NCI-H345 (cell line): ENCODE data around the gene IL18RAP.

Source experiments
- DNase-seq: peaks from one replicate; lab custom pipeline; 2025; lab: John Stamatoyannopoulos, UW

IL18RAP gene

DNA sequence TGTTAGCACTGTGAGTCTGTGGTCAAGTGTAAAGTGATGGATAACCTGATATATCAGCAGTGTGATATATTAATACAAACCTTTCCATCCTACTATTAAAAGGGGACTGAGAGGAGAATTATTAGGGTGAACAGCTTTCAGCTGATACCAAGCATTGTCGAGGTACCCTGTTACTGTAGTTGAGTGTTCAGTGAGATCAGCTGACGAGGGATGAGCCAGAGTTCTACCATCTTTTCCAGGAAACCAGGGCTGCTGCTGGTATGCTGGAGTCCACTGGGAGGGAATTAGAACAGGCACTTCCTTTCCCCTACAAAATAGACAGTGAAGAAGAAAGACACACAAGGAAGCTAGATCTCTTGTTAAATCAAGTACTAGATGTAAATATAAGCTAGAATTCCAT is 408 bp downstream of the IL18RAP start:
- no peak for DNase-seq

DNA sequence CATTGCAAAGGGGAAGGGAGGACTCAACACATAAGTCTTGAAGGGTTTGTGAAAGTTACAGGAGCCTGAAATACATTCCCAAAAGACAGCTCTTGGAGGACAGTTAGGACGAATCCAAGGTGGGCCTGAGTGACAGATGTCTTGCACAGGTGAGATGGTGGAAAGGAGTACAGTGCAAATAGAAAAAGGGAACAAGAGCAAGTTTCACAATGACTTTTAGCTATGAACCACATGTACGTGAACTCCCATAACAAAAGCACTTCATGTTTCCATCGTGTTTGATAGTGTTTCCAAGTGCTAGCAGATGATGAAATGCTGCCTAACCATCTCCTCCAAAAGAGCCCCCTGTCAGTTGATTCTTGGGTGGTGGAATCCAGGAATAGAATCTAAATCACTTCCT is 1.8 kb downstream of the IL18RAP start:
- no peak for DNase-seq

DNA sequence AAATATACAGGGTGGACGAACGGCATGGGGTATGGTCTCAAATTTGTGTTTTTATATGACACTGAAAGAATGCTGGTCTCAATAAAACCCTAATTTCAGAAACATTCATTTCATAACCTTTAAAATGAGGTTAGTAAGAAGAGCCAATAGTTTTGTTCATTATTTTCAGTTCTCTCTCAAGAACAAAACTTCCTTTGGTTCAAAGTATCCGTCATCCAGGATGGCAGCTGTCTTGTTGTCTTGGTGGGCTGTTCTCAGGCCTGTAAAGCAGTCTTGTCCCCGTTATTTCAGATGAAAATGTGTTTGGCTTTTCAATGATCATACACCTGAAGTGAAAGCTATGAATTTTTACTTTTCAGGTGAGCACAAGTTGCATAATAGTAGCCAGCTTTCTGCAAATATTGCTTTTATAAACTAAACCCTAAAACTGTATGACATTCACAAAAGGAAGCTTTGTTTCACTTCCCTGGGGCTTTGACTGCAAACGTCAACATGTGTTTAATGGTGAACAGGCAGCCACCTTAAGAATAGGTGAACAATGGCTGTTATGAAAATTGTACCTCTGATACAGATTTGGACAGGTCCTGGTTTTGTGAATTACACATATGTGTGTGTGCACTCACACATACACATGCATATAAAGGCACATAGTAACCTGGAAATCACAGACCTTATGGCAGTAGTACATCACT is 2.6 kb downstream of the IL18RAP start:
- DNase-seq, result no peak

DNA sequence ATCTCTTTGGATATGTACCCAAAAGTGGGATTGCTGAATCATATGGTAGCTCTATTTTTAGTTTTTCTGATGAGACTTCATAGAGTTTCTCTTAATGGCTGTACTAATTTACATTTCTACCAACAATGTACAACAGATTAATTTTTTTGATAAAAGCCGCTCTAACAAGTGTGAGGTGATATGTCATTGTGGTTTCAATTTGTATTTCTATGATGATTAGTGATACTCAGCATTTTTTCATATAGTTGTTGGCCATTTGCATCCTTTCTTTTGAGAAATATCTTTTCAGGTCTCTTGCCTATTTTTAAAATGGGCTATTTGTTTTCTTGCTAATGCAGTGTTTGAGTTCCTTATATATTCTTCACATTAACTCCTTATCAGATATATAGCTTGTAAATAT is 4.3 kb downstream of the IL18RAP start:
- no peak for DNase-seq

DNA sequence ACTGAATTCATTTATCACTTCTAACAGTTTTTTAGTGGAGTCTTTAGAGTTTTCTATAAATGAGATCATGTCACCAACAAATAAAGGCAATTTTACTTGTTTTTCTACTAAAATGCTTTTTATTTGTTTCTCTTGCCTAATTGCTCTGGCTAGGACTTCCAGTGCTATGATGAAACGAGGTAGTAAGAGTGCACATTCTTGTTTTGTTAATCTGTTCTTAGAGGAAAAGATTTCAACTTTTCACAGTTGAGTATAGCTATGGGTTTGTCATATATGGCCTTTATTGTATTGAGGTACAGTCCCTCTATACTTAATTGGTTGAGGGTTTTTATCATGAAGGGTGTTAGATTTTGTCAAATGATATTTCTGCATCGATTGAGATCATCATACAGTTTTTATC is 5.6 kb downstream of the IL18RAP start:
- DNase-seq, result no peak

DNA sequence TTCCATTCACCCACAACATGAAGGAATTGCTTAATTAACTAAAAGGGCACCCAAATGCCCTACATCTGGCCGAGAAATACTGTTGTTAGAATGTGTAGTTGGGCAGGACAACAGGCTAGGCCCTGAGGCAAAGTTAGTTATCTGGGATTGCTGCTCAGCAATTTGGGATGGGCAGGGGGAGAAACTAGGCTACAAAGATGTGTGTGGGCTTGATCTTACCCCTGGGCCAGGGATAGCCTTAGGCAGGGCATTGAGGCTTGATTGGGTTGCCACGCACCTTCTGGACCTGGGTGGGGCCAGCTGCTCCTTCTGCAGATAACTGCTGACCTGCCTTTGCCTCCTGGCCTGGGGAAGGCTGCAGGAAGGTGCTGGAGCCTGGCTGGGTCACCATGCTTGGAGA is 9.4 kb downstream of the IL18RAP start:
- DNase-seq, result no peak

DNA sequence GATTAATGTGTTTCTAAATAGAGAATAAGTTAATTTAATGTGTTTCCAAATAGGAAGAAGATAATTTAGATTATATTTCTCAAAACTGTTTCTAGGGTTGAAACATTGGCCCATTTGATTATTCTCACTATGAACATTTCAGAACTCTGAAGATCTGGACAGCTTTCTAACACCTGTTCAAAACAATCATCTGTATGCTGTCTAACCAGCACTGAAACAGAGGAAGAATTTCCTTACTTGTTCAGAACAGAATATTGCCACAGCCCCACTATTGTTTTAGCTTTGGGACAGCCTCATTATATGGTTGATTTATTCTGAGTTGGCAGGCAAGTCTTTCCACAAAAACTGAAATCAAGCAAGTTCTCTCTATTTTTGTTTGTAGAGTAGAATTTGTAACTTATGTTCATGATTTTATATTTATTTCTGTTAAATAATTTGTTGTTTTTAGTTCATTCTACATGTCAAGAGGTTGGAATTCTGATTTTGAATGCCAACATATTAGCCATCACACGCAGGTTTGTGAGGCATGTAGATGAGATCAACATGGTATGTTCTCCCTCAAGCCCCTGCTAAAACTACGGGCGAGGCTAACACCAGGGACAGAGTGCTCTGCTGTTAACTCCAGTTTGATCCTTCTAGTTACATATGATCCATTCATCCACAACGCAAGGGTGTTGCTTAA is 11.2 kb downstream of the IL18RAP start:
- no peak for DNase-seq

DNA sequence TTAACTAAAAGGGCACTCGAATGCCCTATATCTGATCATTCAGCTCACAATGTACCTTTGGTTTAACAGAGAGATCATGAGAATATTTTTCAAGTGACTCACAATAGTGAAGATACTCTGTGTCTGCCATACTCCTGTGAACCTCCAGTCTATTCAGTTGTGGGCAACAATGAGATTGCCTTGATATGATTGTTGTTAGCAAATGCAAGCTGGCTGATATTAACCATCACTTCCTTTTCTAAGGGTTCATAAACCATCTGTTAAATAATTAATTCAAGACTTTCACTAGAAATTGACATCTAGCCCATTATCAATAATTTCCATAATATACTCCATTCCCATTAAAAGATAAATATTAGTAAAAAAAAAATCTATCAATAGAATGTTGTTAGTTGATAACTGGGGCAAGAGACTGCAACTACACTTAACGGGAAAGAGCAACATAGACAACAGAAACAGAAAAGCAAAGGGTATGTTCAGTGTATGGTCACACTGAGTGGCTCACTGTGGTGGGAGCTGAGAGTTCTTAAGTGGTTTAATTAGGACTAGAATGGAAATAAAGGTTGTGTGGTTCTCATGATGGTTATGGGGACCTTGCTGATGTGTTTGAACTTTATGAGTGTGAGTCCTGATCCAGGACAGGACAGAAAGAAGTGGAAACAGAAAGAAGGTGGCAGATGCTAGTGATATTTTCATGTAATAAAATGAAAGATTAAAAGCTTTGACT is 11.9 kb downstream of the IL18RAP start:
- no peak for DNase-seq

DNA sequence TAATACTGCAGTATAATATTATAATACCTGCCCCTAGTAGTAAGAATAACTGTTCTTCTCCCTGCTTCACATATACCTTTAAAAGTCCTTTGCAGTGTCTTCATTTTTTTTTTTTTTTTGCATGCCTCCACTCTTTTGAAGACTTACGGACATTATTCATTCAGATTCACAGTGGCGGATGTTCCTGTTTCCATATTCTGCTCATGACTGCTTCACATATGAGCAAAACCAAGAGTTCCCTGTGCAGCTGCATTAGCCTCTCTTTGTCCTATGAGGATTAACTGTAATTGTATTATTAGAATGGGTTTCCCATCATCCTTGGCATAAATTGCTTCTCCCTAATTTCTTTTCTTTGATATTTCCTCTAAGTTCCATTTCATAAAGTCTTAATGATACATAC is 12.8 kb downstream of the IL18RAP start:
- no peak for DNase-seq

DNA sequence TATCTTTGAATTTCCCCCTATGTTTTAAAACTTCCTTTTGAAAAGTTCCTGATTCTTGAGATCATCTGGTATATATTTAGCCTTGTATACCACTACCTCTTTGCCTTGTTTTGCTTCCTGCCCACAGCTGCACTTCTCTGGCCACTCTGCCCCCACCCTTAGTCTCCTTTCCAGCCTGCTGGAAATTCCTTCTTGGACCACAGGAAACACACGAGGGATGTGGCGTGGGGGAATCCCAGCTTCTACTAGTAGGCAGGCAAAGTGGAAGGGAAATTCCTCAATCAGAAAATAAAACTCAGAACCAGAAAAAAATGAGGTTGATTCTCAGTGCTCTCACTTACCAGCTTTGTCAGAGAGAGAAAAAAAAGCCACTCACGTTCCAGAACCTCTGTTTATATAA is 13.4 kb downstream of the IL18RAP start:
- no peak for DNase-seq

DNA sequence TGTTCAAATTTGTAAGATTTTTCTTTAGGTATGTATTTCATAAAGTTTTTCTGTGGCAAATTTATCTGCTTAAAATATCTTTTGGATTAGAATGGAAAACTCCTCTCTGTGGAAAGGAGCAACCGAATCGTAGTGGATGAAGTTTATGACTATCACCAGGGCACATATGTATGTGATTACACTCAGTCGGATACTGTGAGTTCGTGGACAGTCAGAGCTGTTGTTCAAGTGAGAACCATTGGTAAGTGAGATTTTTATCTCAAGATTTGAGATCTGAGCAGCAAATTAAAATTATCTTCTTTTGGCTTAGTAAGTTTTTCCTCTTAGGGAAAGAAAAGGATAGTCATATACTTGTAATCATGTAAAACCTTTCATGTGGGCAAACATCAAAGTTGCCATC is 14.2 kb downstream of the IL18RAP start:
- no peak for DNase-seq

DNA sequence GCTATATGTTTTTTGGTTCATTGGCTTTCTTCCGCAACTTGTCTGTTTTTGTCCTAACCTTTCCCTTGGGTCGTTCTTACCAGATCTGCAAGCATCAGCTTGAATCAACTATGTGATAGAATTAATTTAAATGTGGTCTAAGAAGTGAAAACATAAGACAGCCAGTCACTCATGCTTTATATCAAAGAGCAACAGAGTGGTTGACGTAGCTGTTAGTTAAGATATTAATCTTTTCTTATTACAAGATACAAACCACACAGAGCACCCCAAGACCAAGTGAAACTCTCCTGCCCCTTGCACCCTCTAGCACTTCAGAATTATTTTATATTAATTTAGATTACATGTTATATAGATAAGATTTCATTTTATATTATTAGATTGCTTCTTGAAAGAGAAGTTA is 15.2 kb downstream of the IL18RAP start:
- DNase-seq, result no peak

DNA sequence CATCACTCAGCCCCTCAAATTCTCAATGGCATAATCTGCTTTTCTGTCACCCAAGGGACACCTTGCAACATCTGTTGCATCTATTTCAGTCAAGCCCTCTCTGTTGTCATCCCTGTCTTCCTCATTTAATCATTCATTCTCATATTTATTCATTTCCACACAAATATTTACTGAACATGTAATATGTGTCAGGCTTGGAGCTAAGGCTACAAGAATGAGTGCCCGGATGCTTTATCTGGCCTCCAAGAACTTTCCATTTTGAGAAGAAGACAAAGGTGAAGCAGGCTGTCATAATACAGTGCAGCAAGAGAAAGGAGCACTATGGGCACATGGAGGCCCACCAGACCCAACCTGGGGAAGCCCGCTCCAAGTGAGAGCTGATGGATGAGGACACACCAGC is 15.6 kb downstream of the IL18RAP start:
- no peak for DNase-seq

DNA sequence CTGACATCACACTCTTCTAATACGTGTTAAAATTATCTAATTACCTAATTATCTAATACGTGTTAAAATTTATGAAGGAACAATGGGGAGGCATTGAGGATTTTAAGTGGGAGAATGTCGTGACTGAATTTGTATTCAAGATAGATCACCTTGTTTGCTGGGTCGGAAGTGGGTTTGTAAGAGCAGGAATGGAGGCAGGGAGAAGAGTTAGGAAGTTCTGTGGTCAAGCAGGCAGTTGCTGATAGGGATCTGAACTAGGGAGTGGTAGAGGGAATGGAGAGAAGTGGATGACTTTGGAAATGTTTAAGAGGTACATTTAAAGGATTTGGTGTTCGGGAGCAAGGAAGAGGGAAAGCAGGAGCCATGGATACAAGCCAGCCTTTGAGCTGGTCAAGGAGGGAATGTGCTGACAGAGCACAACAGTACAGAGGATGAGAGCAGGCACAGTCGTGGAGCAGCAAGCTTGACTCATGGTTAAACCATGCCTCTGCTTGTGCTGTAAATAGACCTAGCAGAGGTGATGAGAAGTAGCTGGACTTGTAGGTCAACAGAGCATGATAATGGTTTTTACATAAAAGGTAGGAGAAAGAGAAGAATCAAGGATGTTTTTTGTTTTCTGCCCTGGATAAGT is 16.2 kb downstream of the IL18RAP start:
- no peak for DNase-seq

DNA sequence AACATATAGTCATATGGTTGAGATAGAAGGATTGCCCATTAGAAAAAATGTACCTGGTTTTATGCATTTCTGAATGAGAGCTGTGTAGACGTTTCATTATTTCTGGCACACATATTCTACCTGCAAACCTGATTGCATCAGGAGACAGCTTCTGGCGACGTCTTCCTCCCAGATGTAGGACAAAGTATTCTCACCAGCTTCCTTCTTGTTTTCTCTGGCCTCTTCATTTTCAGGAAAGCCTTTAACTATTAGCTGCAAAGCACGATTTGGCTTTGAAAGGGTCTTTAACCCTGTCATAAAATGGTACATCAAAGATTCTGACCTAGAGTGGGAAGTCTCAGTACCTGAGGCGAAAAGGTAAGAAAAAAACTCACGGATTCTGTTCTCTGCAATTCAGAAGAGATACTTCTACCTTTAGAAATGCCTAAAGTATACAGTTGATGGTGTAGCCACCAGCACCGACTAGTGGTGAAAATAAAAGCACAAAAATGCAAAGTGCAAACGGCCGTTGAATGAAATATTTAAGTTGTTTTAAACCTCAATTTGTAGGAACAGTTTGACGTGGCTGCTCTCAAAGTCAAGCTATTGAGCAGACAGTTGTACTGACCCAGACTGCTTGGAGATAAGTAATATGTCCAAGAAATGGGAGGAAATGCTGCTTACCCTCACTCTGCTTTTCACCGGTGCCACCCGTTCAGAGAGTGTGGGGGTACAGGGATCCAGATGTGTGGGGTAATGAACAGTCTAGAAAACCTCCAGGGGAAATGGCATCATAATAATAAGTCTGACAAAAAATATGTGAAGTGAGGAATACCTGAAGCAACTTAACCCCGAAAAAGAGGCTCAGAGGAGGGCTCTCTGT is 20.2 kb downstream of the IL18RAP start:
- no peak for DNase-seq

DNA sequence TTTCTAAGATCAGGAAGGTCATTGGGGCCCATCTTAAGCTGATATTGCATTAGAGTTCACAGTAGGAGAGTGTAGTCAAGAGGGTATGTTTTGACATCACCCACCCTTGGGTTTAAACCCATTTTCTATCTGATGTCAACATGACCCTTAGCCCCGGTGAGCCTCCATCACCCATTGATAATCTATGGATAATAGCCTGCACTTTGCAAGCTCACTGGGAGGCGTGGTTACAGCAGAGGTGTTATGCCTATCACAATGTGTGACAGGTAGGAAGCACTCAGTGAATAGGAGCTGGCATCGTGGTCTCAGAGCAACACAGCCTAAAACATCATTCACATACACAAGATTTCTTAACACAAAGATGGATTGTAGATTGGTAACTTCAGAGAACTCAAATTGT is 21.3 kb downstream of the IL18RAP start:
- no peak for DNase-seq

DNA sequence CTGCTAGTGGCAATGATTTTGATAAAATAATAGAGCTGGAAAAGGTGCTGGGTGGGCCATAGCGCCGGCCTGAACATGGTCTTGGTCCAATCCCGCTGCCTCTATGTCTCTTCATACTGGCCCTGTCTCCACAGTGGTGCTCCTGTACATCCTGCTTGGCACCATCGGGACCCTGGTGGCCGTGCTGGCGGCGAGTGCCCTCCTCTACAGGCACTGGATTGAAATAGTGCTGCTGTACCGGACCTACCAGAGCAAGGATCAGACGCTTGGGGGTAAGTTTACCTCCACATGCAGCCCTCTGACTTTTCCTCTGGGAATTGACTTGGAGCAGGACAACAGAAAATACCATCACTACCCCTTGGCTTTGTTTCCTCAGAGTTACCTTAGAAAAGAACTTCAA is 24.0 kb downstream of the IL18RAP start:
- no peak for DNase-seq

DNA sequence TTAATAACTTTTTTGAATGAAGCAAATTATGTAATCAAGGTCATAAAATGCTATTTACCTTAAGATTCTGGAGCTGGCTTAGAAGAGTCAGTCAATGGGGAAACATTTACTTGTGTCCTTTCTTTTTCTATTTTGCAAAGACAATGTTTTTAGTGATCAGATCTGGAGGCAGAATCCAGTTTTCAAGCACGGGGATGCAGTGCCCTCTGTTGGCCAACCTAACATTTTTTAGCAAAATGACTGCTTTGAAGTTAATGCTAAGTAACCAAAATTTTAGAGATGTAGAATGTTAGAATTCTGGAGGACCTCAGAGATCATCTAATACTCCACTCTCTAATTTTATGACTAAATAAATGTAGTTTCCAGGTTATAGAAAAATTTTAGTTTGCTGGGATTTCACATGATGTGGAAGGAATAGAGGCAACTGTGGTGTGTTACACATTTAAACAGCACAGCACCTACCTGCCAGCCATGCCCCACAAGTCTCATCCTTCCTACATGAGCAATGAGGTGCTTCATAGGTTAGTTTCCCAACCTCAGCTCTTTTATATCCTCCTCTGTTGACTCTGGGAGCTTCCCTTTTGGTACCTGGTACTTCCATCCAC is 26.5 kb downstream of the IL18RAP start:
- DNase-seq, result peak; percentile 21

DNA sequence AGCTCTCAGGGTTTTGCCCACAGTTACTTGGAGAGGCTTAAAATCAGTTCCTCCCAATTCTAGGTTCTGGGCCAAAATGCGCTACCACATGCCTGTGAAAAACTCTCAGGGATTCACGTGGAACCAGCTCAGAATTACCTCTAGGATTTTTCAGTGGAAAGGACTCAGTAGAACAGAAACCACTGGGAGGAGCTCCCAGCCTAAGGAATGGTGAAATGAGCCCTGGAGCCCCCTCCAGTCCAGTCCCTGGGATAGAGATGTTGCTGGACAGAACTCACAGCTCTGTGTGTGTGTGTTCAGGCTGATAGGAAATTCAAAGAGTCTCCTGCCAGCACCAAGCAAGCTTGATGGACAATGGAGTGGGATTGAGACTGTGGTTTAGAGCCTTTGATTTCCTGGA is 29.0 kb downstream of the IL18RAP start:
- DNase-seq, result no peak

DNA sequence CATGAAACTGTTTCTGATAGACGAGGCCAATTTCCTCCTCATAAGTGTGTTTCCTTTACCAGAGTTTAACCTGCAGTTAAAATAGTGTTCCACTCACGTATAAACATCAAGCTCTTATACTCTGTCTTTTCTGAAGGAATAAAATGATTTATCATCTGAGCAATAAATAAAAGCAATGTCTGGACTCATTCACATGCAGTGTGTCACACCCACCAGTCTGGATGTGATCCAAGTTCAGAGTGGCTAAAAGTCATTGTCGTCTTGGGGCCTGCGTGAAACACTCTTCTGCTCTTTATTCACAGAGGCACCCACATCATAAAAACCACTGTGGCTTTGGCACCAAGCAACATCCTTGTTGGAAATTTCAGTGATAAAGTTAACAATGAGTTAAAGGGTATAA is 30.5 kb downstream of the IL18RAP start:
- DNase-seq, result peak; percentile 83

DNA sequence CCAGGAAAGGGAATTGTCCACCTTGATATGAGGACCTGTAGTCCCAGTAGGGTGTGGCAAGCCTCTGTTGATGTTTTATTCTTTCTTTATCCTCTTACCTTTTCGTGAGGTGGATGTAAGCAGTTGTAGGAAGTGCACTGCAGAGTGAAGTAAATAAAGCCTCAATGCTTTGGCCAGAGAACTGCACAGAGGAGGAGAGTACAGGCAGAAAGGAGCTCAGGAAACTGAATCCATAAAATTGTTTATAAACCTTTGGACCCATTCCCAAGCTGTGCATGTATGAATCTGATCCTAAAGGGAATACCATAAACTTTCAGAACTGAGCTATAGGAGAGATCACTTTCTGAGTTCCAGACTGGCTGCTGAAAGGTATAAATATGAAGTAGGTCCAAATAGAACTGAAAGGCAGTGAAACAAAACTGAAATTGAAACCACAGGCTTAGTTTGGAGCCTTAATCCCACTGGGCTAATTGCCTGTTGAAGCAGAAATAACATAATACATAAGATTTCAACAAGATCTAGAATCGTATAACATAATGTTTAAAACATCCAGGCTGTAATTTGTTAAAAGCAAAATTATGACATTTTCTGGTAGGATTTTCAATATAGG is 32.2 kb downstream of the IL18RAP start:
- DNase-seq, result no peak
